Activated gamma-delta T cell treated with anti-CD3 and anti-CD28 coated beads, Interleukin-2, amount 50 U/mL, for 16 hours (primary cell): Measurements from ENCODE around the gene SFTPA1.
"Not testable (repeated sequence)": the region's sequence is repeated elsewhere in the genome, so short reads cannot be mapped to it uniquely, and the experiment has no call there.

Experiments
- DNase-seq: peaks from one replicate; pipeline ENCODE4 v3.0.0-alpha.2; 2020; ENCODE audit warnings: low read depth

Gene SFTPA1

GRCh38 chr10:79610601-79611191, at the start of gene SFTPA1:
Gene SFTPA1 (plus strand): TSS chr10:79610939. CDS start chr10:79611826, 887 bp downstream.
- no peak for DNase-seq

DNA sequence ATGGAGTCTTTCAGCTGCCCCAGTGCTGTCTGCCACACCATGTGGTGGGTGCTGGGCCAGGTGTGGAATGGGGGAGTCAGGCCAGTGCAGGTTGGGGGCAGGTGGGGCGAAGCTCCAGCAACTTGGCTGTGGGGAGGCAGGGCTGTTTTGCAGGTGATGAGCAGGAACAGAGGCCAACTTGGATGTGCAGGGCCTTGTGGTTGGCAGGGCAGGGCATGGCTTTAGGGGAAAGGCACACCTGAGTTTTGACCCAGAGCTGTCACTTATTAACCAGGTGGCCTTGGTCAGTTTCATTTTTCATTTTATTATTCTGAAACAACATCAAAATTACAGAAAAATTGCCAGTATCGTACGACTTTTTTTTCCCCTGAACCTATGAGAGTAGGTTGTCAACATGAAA, 49.5 kb upstream of the SFTPA1 start:
- DNase-seq: no peak

GRCh38 chr10:79562135-79562756, 48.5 kb upstream of the SFTPA1 start:
- peak; percentile 43 for DNase-seq

DNA sequence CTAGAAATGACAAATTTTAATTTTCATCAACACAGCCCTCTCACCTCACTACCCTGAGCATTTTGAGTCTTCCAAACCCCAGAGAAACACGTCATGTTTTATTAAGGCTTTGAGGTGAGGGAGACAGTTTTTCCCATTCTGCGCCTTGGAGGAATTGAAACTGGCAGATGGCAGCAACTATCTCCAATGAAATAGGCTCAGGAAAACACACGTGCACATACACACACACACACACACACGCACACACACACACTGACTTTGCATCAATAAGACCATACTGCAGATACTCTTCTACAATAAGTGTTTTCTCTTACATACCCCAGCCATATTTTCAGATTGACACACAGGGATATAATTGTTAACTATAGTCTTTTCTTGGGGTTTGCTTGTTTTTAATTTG, 47.3 kb upstream of the SFTPA1 start:
- no peak for DNase-seq

DNA sequence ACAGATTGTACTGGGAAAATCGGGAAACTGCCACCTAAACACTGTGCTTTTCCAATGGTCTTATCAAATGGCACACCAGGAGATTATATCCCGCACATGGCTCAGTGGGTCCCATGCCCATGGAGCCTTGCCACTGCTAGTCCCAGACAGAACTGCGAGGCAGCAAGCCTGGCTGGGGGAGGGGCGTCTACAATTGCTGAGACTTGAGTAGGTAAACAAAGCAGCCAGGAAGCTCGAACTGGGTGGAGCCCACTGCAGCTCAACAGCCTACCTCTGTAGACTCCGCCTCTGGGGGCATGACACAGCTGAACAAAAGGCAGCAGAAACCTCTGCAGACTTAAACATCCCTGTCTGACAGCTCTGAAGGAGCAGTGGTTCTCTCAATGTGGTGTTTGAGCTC, 40.1 kb upstream of the SFTPA1 start:
- not testable (repeated sequence) for DNase-seq

DNA sequence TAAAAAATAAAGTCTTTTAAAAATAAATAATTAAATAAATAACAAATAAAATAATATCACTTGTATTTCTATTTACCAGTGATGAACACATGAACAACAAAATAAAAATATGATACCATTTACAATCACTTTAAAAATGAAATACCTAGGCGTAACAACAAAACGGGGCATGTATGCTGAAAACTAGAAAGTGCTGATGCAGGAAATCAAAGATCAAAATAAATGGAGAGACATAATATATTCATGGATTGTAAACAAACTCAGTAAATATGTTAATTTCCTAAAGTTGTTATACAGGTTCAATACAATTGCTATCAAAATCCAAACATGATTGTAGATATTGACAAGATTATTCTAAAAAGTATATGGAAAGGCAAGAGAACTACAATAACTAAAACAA, 31.4 kb upstream of the SFTPA1 start:
- DNase-seq: no peak

- no peak for DNase-seq
Measured at GRCh38 chr10:79581044-79581443, 29.7 kb upstream of the SFTPA1 start.

DNA sequence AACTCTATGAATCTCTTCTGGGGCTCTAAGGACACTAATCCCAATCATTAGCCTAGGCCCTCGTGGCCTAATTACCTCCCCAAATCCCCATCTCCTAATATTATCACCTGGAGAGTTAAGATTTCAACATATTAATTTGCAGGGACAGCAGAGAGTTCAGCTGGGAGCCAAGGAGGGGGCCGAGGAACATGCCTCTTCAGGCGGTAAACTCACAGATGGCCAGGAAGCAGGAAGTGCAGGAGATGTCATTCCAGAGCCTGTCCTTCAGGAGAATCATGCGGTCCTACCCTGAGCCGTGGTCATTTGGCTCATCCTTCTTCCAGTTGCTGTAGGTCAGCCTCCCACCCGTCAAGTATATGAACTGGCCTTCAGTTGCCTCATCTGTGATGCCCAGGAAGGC, 28.6 kb upstream of the SFTPA1 start:
- no peak for DNase-seq

- DNase-seq: not testable (repeated sequence)
Measured at GRCh38 chr10:79582954-79583353, 27.8 kb upstream of the SFTPA1 start.

- no peak for DNase-seq
Measured at GRCh38 chr10:79583488-79584024, 27.2 kb upstream of the SFTPA1 start.

GRCh38 chr10:79585870-79586527, 24.7 kb upstream of the SFTPA1 start:
- no peak for DNase-seq

- no peak for DNase-seq
Measured at GRCh38 chr10:79586933-79587332, 23.8 kb upstream of the SFTPA1 start.

DNA sequence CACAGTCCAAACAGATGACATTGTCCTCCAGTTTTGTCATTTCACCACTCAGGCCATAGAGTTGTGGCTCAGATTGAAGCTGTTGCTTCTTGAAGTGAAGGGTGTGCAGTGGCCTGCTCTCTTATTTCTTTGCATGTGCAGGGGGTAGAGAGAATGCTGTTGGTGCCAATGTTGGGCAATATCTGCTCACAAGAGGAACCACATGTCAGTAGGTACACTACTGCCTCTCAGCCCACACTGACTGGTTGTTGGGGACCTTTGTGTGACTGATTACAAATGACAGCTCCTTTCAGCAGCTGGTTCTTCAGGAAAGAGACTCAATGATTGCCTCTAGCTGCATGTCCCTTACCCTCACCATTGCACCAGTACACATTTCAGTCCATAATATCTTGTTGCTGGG, 21.9 kb upstream of the SFTPA1 start:
- no peak for DNase-seq

- DNase-seq: no peak
Measured at GRCh38 chr10:79593377-79593776, 17.4 kb upstream of the SFTPA1 start.

GRCh38 chr10:79594565-79594964, 16.2 kb upstream of the SFTPA1 start:
- DNase-seq: not testable (repeated sequence)

DNA sequence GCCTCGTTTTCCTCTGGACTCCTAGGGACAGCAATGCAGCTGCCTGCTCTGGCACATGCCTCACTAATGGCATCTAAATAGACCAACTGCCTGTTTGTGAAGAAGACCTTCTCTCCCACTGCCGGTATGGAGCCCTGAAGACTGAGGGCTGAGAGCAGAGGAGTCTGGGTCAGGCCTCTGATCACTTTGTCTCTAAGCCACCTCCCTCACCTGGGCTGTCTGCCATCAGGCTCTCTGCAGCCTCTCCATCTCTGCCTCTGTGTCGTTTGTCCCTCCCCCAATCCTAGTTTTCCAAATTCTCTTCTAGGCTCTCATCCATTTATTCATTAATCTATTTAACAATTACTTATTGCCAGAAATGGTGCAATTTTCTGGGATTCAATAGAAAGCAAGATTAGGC, 15.2 kb upstream of the SFTPA1 start:
- DNase-seq: no peak

DNA sequence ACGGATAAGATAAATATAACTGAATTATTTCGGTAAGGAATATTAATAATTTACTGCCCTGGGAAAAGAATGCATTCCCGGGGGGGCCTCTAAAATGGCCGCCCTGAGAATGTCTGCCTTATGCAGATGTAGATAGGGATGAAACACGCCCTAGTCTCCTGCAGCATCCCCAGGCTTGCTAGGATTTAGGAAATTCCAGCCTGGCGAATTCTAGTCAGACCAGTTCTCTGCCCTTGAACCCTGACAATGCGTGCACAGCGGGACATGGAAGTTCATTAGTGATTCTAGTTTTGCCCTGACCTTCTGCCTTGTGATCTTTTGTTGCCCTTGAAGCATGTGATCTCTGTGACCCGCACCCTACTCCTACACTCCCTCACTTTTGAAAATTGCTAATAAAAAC, 11.1 kb upstream of the SFTPA1 start:
- DNase-seq: not testable (repeated sequence)

- DNase-seq: no peak
Measured at GRCh38 chr10:79601939-79602338, 8.8 kb upstream of the SFTPA1 start.

DNA sequence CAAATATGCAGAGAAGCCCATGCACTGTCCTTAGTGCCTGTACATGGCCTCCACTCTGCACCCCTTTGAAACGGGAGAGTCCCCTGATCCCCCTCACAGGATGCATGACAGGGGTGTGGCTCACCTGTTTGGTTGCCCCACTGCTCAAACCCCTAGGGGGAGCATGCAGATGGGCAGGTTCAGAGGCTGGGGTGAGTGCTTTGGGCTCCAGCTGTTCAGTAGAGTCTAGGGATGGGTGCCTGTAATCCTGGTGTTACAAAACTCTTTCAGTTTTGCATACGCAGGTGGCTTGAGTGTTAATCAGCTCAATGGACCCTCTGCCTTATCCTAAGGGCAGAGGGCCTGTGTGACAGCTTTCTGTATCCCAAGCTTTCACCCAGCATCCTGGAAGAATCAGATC, 7.8 kb upstream of the SFTPA1 start:
- no peak for DNase-seq

DNA sequence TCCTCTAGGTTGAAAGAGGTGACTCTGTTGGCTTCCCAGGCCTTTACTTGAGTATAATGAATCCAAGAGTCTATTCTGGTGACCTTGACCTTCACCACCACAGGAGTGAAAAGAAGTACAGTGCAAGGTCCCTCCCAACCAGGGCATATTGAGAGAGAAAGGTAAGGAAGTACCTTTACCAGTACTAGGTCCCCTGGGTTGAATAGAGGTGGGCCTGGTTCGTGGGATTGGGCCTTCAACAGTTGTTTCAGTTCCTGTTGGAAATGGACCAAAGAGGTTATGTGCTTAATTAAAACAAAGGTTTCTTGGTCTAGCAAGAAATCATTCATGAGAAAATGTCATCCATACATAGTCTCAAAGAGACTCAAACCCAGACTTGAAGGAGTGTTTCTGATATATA, 6.4 kb upstream of the SFTPA1 start:
- no peak for DNase-seq

DNA sequence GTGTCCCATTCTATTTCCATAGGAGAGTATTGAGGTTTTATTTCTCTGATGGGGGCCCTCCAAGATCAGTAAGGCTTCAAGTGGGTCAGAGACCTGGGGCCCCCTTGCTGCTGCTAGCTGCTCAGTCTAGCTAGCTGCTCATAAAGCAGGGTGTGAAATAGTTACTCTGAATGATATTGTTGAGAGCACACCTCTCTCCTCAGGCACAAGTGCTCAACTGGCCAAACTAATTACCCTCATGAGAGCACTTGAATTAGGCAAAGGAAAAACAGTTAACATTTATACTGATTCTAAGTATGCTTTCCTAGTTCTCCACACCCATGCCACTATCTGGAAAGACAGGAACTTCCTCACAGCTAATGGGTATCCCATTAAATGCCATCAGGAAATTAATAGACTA, 5.4 kb upstream of the SFTPA1 start:
- no peak for DNase-seq

- no peak for DNase-seq
Measured at GRCh38 chr10:79608505-79609375, 2.0 kb upstream of the SFTPA1 start.
